Type B pancreatic cell (in vitro differentiated cells): ENCODE data around the gene LRRTM2. TPM values are rescaled to one million over a fixed set of nuclear protein-coding genes. Genes with fewer than 3 reads are reported as not detected.

Source experiments
- DNase-seq: peaks from one replicate; pipeline ENCODE4 v3.0.0; 2021; ENCODE audit warnings: mixed read lengths; ENCODE audit not compliant: unreplicated experiment; ENCODE audit errors: extremely low spot score
- H3K27ac Mint-ChIP-seq: 2 replicates; pipeline ENCODE4 v1.8.0; 2021; ENCODE audit warnings: mild to moderate bottlenecking, mixed read lengths
- H3K27me3 Mint-ChIP-seq: 2 replicates; pipeline ENCODE4 v1.8.0; 2021; ENCODE audit warnings: mixed read lengths
- H3K36me3 Mint-ChIP-seq: 2 replicates; pipeline ENCODE4 v1.8.0; 2021; ENCODE audit warnings: mixed read lengths
- H3K4me1 Mint-ChIP-seq: one replicate; pipeline ENCODE4 v1.8.0; 2021; ENCODE audit warnings: mixed read lengths; ENCODE audit not compliant: unreplicated experiment
- H3K4me3 Mint-ChIP-seq: 2 replicates; pipeline ENCODE4 v1.8.0; 2021; ENCODE audit warnings: mild to moderate bottlenecking, mixed read lengths
- H3K9me3 Mint-ChIP-seq: 2 replicates; pipeline ENCODE4 v1.8.0; 2021; ENCODE audit warnings: mixed read lengths
- total RNA-seq: library from RNA; stranded (reverse); gene quantifications from 2 replicates; pipeline ENCODE4 v1.2.1, GENCODE V29; 2021; ENCODE audit warnings: low replicate concordance
- TF ChIP-seq, protein P1 (sequence below): fragments of 200-600 bp; sonication (generic); conservative IDR thresholded peaks from 2 replicates; pipeline ENCODE4 v1.5.0; 2021; ENCODE audit warnings: antibody characterized with exemption, mild to moderate bottlenecking

LRRTM2 gene
- total RNA-seq, 1 donor from 2014 or later = 4.6 TPM

DNA sequence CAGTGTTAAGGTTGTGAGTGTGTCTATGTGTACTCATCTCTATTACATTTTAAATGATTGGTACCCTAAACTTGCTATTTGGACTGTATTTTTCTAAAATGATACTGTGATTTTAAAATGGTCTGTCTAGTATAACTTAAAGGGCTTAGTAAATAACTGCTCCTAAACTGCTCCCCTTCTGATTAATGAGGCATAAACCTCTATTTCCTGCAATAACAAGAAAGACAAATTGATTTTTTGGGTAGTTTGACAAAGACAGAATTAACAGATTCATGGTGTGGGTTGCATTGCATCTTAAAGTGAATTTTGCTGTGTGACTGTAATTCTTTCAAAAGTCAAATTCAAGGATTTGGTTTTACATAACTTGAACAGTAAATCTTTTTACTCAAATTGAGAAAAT lies 8.1 kb upstream of the LRRTM2 start:
- DNase-seq = no peak
- H3K27ac Mint-ChIP-seq = no peak overlapping the region
- H3K36me3 Mint-ChIP-seq = peaks cover 48% of the 10 kb centered on the region
- H3K9me3 Mint-ChIP-seq = peaks cover 20% of the 10 kb centered on the region
- H3K4me1 Mint-ChIP-seq = peaks cover 43% of the 10 kb centered on the region
- no peak overlapping the region for H3K4me3 Mint-ChIP-seq
- TF ChIP-seq, protein P1, sequence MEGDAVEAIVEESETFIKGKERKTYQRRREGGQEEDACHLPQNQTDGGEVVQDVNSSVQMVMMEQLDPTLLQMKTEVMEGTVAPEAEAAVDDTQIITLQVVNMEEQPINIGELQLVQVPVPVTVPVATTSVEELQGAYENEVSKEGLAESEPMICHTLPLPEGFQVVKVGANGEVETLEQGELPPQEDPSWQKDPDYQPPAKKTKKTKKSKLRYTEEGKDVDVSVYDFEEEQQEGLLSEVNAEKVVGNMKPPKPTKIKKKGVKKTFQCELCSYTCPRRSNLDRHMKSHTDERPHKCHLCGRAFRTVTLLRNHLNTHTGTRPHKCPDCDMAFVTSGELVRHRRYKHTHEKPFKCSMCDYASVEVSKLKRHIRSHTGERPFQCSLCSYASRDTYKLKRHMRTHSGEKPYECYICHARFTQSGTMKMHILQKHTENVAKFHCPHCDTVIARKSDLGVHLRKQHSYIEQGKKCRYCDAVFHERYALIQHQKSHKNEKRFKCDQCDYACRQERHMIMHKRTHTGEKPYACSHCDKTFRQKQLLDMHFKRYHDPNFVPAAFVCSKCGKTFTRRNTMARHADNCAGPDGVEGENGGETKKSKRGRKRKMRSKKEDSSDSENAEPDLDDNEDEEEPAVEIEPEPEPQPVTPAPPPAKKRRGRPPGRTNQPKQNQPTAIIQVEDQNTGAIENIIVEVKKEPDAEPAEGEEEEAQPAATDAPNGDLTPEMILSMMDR = no peak
- H3K27me3 Mint-ChIP-seq = no peaks in the 10 kb centered on the region

DNA sequence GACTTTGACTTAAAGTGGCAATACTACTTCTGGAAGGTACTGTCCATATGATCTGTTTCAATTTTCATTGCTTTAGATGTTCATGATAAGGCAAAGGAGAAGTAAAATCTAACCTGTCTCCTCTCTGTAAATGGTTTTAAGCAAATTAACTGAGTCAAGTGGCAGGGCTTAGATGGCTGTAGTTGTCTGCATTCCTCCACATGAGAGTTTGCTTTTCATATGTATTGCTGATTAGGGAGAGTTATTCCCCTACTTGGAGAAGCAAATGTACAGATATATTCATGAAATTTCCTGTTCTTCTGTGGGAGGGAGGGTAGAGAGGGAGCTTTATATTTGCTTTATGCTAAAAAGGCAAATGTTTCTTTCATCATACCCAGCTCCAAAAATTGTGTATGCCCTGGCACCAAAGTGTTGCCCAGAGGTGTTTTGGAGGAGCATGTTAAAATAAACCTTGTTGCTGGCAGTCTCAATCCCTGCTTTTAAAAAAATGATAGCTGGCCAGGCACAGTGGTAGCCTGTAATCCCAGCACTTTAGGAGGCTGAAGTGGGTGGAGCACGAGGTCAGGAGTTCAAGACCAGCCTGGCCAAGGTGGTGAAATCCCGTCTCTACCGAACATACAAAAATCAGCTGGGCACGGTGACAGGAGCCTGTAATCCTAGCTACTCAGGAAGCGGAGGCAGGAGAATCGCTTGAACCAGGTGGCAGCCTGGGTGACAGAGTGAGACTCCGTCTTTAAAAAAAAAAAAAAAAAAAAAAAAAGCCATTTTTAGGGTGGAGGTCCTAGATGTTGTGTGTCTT lies 3.5 kb upstream of the LRRTM2 start:
- peaks cover 55% of the 10 kb centered on the region for H3K4me1 Mint-ChIP-seq
- peaks cover 14% of the 10 kb centered on the region for H3K9me3 Mint-ChIP-seq
- no peak overlapping the region for H3K27ac Mint-ChIP-seq

DNA sequence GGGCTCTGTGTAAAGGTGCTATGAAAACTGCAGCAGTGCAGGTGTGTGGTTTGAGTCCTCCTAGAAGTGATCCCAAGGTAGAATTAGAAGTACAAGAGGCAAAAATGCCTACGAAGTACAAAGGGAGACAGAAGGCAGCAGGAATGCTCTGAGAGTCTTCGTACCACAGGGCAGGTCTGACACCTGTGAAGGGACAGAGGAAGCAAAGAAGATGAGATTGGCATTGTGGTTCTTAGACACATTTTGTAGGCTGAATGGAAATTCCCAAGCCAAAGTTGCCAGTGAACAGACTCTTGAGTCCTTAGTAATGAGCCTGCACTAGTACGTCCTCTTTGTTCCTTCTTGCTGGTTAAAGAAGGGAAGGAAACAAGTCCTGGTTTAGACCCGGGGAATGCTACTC lies 1.7 kb upstream of the LRRTM2 start:
- peaks cover 5% of the 10 kb centered on the region for H3K9me3 Mint-ChIP-seq
- H3K36me3 Mint-ChIP-seq = peaks cover 29% of the 10 kb centered on the region
- TF ChIP-seq, protein P1 = no peak
- H3K27me3 Mint-ChIP-seq = no peaks in the 10 kb centered on the region
- H3K27ac Mint-ChIP-seq = peak overlapping the region; percentile 29
- peaks cover 63% of the 10 kb centered on the region for H3K4me1 Mint-ChIP-seq
- no peak overlapping the region for H3K4me3 Mint-ChIP-seq
- DNase-seq = no peak

More for the DNA sequence above, 3.5 kb upstream of the LRRTM2 start:
- no peak overlapping the region for H3K4me3 Mint-ChIP-seq
- H3K27me3 Mint-ChIP-seq = no peaks in the 10 kb centered on the region
- DNase-seq = no peak
- peaks cover 32% of the 10 kb centered on the region for H3K36me3 Mint-ChIP-seq
- TF ChIP-seq, protein P1 = no peak

DNA sequence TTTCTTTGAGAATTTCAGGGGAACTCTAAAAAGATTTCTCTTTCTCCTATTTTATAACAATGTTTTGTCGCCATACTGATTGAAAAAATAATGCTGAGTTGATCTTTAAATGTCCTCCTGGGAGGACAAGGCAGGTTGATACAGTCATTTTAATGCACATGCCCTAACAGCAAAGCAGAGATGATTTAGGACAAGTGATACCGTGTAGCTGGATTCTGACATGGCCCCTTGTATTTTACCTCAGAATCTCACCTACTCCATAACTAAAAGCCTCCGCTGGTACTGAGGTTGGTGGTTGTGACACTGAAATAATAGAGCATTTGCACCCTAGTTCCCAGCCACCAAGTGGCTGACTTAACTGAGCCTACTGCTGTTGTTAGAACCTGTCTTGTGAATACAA lies 811 bp upstream of the LRRTM2 start:
- Mint-ChIP-seq H3K36me3 (peaks cover 22% of the 10 kb centered on the region), H3K4me3 (no peak overlapping the region), H3K27me3 (no peaks in the 10 kb centered on the region), H3K27ac (no peak overlapping the region), H3K9me3 (peaks cover 5% of the 10 kb centered on the region), H3K4me1 (peaks cover 66% of the 10 kb centered on the region)
- DNase-seq = no peak
- TF ChIP-seq, protein P1 = no peak

DNA sequence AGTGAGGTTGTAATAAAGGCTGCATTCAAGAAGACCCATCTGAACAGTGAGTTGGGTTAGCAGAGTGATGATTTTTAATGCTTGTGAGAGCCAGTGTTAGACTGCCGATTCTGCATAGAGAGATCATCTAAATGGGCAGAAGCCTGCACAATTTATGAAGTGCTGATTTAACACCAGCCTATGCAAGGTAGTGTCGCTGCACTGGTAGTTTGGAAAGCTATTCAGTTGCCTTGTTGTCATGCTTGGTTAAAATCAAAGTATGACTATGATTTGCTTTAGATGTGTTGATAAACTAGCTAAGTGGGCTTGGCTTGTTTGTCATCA lies 379 bp upstream of the LRRTM2 start:
- Mint-ChIP-seq H3K9me3 (peaks cover 3% of the 10 kb centered on the region), H3K36me3 (peaks cover 18% of the 10 kb centered on the region), H3K4me1 (peaks cover 66% of the 10 kb centered on the region), H3K27me3 (no peaks in the 10 kb centered on the region), H3K27ac (no peak overlapping the region), H3K4me3 (peak overlapping the region; percentile 39)
- TF ChIP-seq, protein P1 = no peak
- DNase-seq = no peak
